ENCODE results near the gene ALPK3. TPM values are rescaled to one million over a fixed set of nuclear protein-coding genes. Genes with fewer than 3 reads are reported as not detected.

ALPK3 gene
- total RNA-seq, 1 experiment from 2014 or later: 16.5 TPM

DNA sequence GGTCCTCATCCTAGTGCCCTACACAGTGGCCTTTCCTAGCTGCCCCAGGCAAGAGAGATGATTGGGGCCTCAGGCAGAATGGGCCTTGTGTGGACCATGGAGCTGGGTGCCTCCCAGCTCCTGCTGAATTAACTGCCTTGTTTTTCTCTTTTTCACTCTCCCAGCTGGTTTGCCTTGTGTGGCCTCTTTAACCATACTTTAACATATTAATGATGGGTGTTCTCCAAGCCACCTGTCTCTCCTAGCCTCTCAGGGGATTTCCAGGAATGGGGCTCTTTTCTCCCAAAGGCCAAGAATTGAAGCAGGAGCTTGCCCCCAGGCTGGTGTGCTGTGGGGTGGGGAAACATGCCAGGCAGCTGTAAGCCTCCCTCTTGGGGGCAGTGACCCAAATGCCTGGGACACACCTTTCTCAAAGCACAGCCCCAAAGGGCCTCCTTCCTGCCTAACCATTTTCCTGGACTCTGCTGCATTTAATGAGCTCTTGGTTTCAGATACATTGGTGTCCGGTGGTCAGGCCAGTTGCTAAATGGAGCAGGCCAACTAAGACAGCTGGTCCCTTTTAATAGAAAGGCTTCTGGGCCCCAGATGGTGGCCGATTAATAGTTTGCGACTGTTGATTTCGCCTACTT, 5.6 kb downstream of the ALPK3 start (continued):
- TF ChIP-seq, protein P1, sequence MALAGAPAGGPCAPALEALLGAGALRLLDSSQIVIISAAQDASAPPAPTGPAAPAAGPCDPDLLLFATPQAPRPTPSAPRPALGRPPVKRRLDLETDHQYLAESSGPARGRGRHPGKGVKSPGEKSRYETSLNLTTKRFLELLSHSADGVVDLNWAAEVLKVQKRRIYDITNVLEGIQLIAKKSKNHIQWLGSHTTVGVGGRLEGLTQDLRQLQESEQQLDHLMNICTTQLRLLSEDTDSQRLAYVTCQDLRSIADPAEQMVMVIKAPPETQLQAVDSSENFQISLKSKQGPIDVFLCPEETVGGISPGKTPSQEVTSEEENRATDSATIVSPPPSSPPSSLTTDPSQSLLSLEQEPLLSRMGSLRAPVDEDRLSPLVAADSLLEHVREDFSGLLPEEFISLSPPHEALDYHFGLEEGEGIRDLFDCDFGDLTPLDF (CRISPR knock-in tag; IDR thresholded peaks at IDR 0.05): no peak
- TF ChIP-seq ATF1 (CRISPR knock-in tag; IDR thresholded peaks at IDR 0.05): no peak

DNA sequence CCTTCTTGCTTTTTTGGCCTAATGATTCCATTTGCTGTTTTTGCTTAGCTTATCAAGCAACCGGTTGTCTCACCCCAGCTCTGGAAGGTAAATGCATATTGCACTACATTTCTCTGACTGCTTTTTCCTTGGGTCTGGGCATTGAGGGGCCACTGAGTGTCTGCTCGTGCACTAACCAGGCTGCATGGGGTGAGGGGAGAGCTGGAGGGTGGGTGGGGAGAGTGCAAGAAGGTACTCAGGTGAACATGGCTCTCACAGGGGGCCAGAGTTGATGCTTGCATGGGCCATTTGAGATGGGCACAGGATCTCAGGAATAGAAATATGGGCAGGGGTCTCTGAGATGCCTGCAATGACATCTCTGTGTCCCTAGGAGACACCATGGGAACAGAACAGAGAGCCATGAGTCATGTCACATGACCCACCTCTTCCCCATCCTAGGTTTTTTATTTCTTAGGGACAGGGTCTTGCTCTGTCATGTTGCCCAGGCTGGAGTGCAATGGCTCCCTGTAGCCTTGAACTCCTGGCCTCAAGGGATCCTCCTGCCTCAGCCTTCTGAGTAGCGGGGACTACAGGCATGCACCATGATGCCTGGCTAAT, 6.2 kb downstream of the ALPK3 start:
- Mint-ChIP-seq H3K4me1 (peaks cover 47% of the 10 kb centered on the region), H3K27ac (no peak overlapping the region), H3K27me3 (ENCODE audit: low read depth) (no peaks in the 10 kb centered on the region), H3K4me3 (no peak overlapping the region), H3K9me3 (no peaks in the 10 kb centered on the region), H3K36me3 (no peaks in the 10 kb centered on the region; the same call in 1 of the 2 replicates)
- POLR2A ChIA-PET: interaction anchor here (0.6 to 0.9 kb wide), 2 partner anchors 107 to 165 kb away, joined by 3 to 10 read pairs; partner anchors contain the start of gene SEC11A
- TF ChIP-seq, protein P2, sequence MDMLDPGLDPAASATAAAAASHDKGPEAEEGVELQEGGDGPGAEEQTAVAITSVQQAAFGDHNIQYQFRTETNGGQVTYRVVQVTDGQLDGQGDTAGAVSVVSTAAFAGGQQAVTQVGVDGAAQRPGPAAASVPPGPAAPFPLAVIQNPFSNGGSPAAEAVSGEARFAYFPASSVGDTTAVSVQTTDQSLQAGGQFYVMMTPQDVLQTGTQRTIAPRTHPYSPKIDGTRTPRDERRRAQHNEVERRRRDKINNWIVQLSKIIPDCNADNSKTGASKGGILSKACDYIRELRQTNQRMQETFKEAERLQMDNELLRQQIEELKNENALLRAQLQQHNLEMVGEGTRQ (CRISPR knock-in tag; IDR thresholded peaks at IDR 0.05): peak; percentile 62
- no peak for TF ChIP-seq NR3C1 (CRISPR knock-in tag; conservative IDR thresholded peaks at IDR 0.05; ENCODE audit: low read depth)
- no peak for TF ChIP-seq TEAD4 (CRISPR knock-in tag; IDR thresholded peaks at IDR 0.05)
- CTCF ChIA-PET: interaction anchor here (0.6 to 1.5 kb wide), 5 partner anchors 39 to 221 kb away, joined by 3 to 7 read pairs (median 3); no protein-coding TSS in a partner anchor
- DNase-seq (ENCODE audit: low spot score): no peak
- no peak for ATAC-seq

DNA sequence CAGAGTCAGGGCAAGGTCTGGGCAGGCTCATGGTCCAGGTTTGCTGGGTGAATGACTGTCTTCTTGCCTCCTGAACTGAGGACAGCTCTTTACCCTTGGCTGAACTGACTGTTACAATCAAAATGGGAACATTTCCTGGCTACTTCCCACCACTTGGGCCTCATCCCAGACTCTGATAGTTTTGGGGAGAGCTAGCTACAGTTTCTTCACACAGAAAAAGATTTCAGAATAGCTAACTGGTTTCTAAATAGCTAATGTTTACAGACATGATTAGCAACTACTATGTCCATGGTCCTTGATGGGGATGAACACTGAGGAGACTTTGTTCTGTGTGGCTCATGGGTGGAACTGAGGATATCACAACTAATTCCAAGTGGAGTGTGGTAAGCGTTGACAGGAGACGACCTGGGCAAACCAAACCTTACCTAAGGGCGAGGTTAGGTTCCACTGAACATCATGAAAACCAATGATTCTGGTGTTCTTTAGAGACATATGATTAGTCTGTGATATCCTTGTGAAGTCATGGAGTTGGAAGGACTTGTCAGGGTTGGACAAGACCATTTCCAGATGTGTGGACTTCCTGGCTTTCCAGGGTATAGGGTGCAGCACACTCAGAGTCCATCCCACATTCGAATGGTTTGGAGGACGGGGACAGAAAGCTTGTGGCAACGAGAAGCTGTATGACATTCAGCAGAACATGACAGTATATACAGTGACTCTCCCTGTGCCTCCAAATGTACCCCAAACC, 7.3 kb downstream of the ALPK3 start:
- TF ChIP-seq ZBTB21 (CRISPR knock-in tag; IDR thresholded peaks at IDR 0.05; ENCODE audit: borderline replicate concordance) (no peak), ZNF671 (CRISPR knock-in tag; IDR thresholded peaks at IDR 0.05) (no peak), NR3C1 (CRISPR knock-in tag; conservative IDR thresholded peaks at IDR 0.05; ENCODE audit: low read depth) (no peak), RORB (CRISPR knock-in tag; IDR thresholded peaks at IDR 0.05) (no peak), ZNF416 (CRISPR knock-in tag; IDR thresholded peaks at IDR 0.05) (no peak), ZNF317 (CRISPR knock-in tag; IDR thresholded peaks at IDR 0.05; ENCODE audit: borderline replicate concordance, low read depth) (no peak), SP1 (CRISPR knock-in tag; conservative IDR thresholded peaks at IDR 0.05) (no peak), OVOL2 (CRISPR knock-in tag; IDR thresholded peaks at IDR 0.05; ENCODE audit: borderline replicate concordance) (no peak)
- TF ChIP-seq, protein P3, sequence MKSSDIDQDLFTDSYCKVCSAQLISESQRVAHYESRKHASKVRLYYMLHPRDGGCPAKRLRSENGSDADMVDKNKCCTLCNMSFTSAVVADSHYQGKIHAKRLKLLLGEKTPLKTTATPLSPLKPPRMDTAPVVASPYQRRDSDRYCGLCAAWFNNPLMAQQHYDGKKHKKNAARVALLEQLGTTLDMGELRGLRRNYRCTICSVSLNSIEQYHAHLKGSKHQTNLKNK (CRISPR knock-in tag; IDR thresholded peaks at IDR 0.05): no peak
- TF ChIP-seq, protein P4, sequence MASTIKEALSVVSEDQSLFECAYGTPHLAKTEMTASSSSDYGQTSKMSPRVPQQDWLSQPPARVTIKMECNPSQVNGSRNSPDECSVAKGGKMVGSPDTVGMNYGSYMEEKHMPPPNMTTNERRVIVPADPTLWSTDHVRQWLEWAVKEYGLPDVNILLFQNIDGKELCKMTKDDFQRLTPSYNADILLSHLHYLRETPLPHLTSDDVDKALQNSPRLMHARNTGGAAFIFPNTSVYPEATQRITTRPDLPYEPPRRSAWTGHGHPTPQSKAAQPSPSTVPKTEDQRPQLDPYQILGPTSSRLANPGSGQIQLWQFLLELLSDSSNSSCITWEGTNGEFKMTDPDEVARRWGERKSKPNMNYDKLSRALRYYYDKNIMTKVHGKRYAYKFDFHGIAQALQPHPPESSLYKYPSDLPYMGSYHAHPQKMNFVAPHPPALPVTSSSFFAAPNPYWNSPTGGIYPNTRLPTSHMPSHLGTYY (CRISPR knock-in tag; IDR thresholded peaks at IDR 0.05): no peak
- TF ChIP-seq, protein P5, sequence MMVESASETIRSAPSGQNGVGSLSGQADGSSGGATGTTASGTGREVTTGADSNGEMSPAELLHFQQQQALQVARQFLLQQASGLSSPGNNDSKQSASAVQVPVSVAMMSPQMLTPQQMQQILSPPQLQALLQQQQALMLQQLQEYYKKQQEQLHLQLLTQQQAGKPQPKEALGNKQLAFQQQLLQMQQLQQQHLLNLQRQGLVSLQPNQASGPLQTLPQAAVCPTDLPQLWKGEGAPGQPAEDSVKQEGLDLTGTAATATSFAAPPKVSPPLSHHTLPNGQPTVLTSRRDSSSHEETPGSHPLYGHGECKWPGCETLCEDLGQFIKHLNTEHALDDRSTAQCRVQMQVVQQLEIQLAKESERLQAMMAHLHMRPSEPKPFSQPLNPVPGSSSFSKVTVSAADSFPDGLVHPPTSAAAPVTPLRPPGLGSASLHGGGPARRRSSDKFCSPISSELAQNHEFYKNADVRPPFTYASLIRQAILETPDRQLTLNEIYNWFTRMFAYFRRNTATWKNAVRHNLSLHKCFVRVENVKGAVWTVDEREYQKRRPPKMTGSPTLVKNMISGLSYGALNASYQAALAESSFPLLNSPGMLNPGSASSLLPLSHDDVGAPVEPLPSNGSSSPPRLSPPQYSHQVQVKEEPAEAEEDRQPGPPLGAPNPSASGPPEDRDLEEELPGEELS (CRISPR knock-in tag; IDR thresholded peaks at IDR 0.05): no peak
- TF ChIP-seq, protein P6, sequence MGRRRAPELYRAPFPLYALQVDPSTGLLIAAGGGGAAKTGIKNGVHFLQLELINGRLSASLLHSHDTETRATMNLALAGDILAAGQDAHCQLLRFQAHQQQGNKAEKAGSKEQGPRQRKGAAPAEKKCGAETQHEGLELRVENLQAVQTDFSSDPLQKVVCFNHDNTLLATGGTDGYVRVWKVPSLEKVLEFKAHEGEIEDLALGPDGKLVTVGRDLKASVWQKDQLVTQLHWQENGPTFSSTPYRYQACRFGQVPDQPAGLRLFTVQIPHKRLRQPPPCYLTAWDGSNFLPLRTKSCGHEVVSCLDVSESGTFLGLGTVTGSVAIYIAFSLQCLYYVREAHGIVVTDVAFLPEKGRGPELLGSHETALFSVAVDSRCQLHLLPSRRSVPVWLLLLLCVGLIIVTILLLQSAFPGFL (CRISPR knock-in tag; IDR thresholded peaks at IDR 0.05; ENCODE audit: borderline replicate concordance): no peak
- TF ChIP-seq, protein P7, sequence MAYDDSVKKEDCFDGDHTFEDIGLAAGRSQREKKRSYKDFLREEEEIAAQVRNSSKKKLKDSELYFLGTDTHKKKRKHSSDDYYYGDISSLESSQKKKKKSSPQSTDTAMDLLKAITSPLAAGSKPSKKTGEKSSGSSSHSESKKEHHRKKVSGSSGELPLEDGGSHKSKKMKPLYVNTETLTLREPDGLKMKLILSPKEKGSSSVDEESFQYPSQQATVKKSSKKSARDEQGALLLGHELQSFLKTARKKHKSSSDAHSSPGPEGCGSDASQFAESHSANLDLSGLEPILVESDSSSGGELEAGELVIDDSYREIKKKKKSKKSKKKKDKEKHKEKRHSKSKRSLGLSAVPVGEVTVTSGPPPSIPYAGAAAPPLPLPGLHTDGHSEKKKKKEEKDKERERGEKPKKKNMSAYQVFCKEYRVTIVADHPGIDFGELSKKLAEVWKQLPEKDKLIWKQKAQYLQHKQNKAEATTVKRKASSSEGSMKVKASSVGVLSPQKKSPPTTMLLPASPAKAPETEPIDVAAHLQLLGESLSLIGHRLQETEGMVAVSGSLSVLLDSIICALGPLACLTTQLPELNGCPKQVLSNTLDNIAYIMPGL (CRISPR knock-in tag; IDR thresholded peaks at IDR 0.05): no peak
- TF ChIP-seq, protein P8, sequence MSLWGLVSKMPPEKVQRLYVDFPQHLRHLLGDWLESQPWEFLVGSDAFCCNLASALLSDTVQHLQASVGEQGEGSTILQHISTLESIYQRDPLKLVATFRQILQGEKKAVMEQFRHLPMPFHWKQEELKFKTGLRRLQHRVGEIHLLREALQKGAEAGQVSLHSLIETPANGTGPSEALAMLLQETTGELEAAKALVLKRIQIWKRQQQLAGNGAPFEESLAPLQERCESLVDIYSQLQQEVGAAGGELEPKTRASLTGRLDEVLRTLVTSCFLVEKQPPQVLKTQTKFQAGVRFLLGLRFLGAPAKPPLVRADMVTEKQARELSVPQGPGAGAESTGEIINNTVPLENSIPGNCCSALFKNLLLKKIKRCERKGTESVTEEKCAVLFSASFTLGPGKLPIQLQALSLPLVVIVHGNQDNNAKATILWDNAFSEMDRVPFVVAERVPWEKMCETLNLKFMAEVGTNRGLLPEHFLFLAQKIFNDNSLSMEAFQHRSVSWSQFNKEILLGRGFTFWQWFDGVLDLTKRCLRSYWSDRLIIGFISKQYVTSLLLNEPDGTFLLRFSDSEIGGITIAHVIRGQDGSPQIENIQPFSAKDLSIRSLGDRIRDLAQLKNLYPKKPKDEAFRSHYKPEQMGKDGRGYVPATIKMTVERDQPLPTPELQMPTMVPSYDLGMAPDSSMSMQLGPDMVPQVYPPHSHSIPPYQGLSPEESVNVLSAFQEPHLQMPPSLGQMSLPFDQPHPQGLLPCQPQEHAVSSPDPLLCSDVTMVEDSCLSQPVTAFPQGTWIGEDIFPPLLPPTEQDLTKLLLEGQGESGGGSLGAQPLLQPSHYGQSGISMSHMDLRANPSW (CRISPR knock-in tag; conservative IDR thresholded peaks at IDR 0.05; ENCODE audit: low read depth): no peak
- H3K27ac Mint-ChIP-seq: peak overlapping the region; percentile 24; the same call in 1 of the 2 replicates
- H3K36me3 Mint-ChIP-seq: peaks cover 3% of the 10 kb centered on the region; the same call in 1 of the 2 replicates
- no peaks in the 10 kb centered on the region for H3K9me3 Mint-ChIP-seq
- no peak overlapping the region for H3K4me3 Mint-ChIP-seq
- H3K4me1 Mint-ChIP-seq: peaks cover 43% of the 10 kb centered on the region
- DNase-seq (ENCODE audit: low spot score) (no peak), ATAC-seq (no peak)
- POLR2A ChIA-PET: no interaction called here
- CTCF ChIA-PET: interaction anchor here (0.6 to 1.6 kb wide), 2 partner anchors 10 to 54 kb away, joined by 3 read pairs; no protein-coding TSS in a partner anchor
- H3K27me3 Mint-ChIP-seq (ENCODE audit: low read depth): no peaks in the 10 kb centered on the region
